NCI-H345 treated with DMSO at 0.1 percent for 48 hours (cell line): ENCODE results near the gene SLC6A12.
"Not testable (repeated sequence)": the region's sequence is repeated elsewhere in the genome, so short reads cannot be mapped to it uniquely, and the experiment has no call there.

Source experiments
- DNase-seq: peaks from one replicate; lab custom pipeline; 2025; ENCODE audit not compliant: unreplicated experiment; lab: John Stamatoyannopoulos, UW

The SLC6A12 gene

GRCh38 chr12:218728-219590 lies 5.0 kb upstream of the SLC6A12 start:
- no peak for DNase-seq

GRCh38 chr12:218221-218620 lies 4.3 kb upstream of the SLC6A12 start:
- DNase-seq: no peak

GRCh38 chr12:217029-217428 lies 3.1 kb upstream of the SLC6A12 start:
- not testable (repeated sequence) for DNase-seq

GRCh38 chr12:215116-215515 lies 1.2 kb upstream of the SLC6A12 start:
- DNase-seq: no peak

GRCh38 chr12:213527-213932 lies 427 bp downstream of the SLC6A12 start:
- DNase-seq: no peak

- no peak for DNase-seq
Observed at GRCh38 chr12:212715-213526, 1.0 kb downstream of the SLC6A12 start.

GRCh38 chr12:212415-212714 lies 1.6 kb downstream of the SLC6A12 start:
- no peak for DNase-seq

GRCh38 chr12:211639-212414 lies 2.1 kb downstream of the SLC6A12 start:
- no peak for DNase-seq

- DNase-seq: no peak
Observed at GRCh38 chr12:211142-211465, 2.9 kb downstream of the SLC6A12 start.

- no peak for DNase-seq
Observed at GRCh38 chr12:210277-211141, 3.4 kb downstream of the SLC6A12 start.

- DNase-seq: no peak
Observed at GRCh38 chr12:209851-210250, 4.1 kb downstream of the SLC6A12 start.

GRCh38 chr12:209246-209645 lies 4.7 kb downstream of the SLC6A12 start:
- DNase-seq: no peak

- no peak for DNase-seq
Observed at GRCh38 chr12:208813-209212, 5.1 kb downstream of the SLC6A12 start.

- DNase-seq: no peak
Observed at GRCh38 chr12:207804-208203, 6.2 kb downstream of the SLC6A12 start.

GRCh38 chr12:206746-207440 lies 7.1 kb downstream of the SLC6A12 start:
- DNase-seq: no peak

GRCh38 chr12:205026-205425 lies 8.9 kb downstream of the SLC6A12 start:
- DNase-seq: no peak

GRCh38 chr12:204261-204678 lies 9.7 kb downstream of the SLC6A12 start:
- DNase-seq: no peak

GRCh38 chr12:203462-204260 lies 10.3 kb downstream of the SLC6A12 start:
- DNase-seq: no peak

GRCh38 chr12:203074-203461 lies 10.9 kb downstream of the SLC6A12 start:
- DNase-seq: no peak
